HepG2 (cell line): ENCODE data around the gene NKD1. TPM values are rescaled to one million over a fixed set of nuclear protein-coding genes. Genes with fewer than 3 reads are reported as not detected.

Source experiments
- ARNTL ChIP-seq: sonication (generic); formaldehyde crosslinking; IDR thresholded peaks from 2 replicates; pipeline ENCODE4 v1.4.0; 2020; ENCODE audit warnings: mild to moderate bottlenecking, missing genetic modification reagents
- GFI1 ChIP-seq: sonication (generic); formaldehyde crosslinking; IDR thresholded peaks from 2 replicates; pipeline ENCODE4 v1.5.0; 2020; ENCODE audit warnings: missing genetic modification reagents, mild to moderate bottlenecking, borderline replicate concordance
- HES4 ChIP-seq: sonication (generic); formaldehyde crosslinking; IDR thresholded peaks from 2 replicates; pipeline ENCODE4 v1.9.0; 2021; ENCODE audit warnings: mild to moderate bottlenecking, missing genetic modification reagents, borderline replicate concordance
- HIVEP1 ChIP-seq: sonication (generic); formaldehyde crosslinking; IDR thresholded peaks from 2 replicates; pipeline ENCODE4 v1.4.0; 2020; ENCODE audit warnings: mild to moderate bottlenecking, missing genetic modification reagents
- ISX ChIP-seq: sonication (generic); formaldehyde crosslinking; conservative IDR thresholded peaks from 2 replicates; pipeline ENCODE4 v1.5.0; 2020; ENCODE audit warnings: missing genetic modification reagents
- KLF15 ChIP-seq: sonication (generic); formaldehyde crosslinking; IDR thresholded peaks from 2 replicates; pipeline ENCODE4 v1.8.1; 2023; ENCODE audit warnings: borderline replicate concordance, mild to moderate bottlenecking, inconsistent platforms, missing genetic modification reagents, mixed read lengths
- NRL ChIP-seq: sonication (generic); formaldehyde crosslinking; IDR thresholded peaks from 2 replicates; pipeline ENCODE4 v1.5.0; 2020; ENCODE audit warnings: missing genetic modification reagents, mild to moderate bottlenecking, moderate library complexity, borderline replicate concordance
- PHF8 ChIP-seq: sonication (generic); formaldehyde crosslinking; IDR thresholded peaks from 2 replicates; pipeline ENCODE4 v1.5.0; 2020; ENCODE audit warnings: missing genetic modification reagents
- PRPF4 ChIP-seq: fragments of 200-400 bp; formaldehyde crosslinking; IDR thresholded peaks from 2 replicates; pipeline ENCODE4 v1.6.1; 2016; ENCODE audit warnings: low read length, low read depth; ENCODE audit not compliant: poor library complexity, severe bottlenecking
- SIN3A ChIP-seq: IDR thresholded peaks from 2 replicates; pipeline ENCODE4 v1.6.1; 2011; ENCODE audit warnings: low read depth, mild to moderate bottlenecking, control low read depth, low read length, borderline replicate concordance
- STAT6 ChIP-seq: sonication (generic); formaldehyde crosslinking; IDR thresholded peaks from 2 replicates; pipeline ENCODE4 v1.4.0; 2020; ENCODE audit warnings: missing genetic modification reagents, mild to moderate bottlenecking, borderline replicate concordance
- TFE3 ChIP-seq: IDR thresholded peaks from 2 replicates; pipeline ENCODE4 v1.6.1; 2016
- XBP1 ChIP-seq: sonication (generic); formaldehyde crosslinking; IDR thresholded peaks from 2 replicates; pipeline ENCODE4 v1.5.0; 2020; ENCODE audit warnings: missing genetic modification reagents
- ZFP90 ChIP-seq: sonication (generic); formaldehyde crosslinking; IDR thresholded peaks from 2 replicates; pipeline ENCODE4 v1.8.0; 2022; ENCODE audit warnings: missing genetic modification reagents, mild to moderate bottlenecking, inconsistent platforms, borderline replicate concordance
- ZNF136 ChIP-seq: sonication (generic); formaldehyde crosslinking; IDR thresholded peaks from 2 replicates; pipeline ENCODE4 v1.8.1; 2022; ENCODE audit warnings: low read depth, mild to moderate bottlenecking, moderate library complexity, missing genetic modification reagents
- ZNF224 ChIP-seq: sonication (generic); formaldehyde crosslinking; IDR thresholded peaks from 2 replicates; pipeline ENCODE4 v1.5.0; 2020; ENCODE audit warnings: mild to moderate bottlenecking, missing genetic modification reagents
- ZNF256 ChIP-seq: sonication (generic); formaldehyde crosslinking; conservative IDR thresholded peaks from 2 replicates; pipeline ENCODE4 v1.4.0; 2020; ENCODE audit warnings: missing genetic modification reagents
- ZNF362 ChIP-seq: sonication (generic); formaldehyde crosslinking; IDR thresholded peaks from 2 replicates; pipeline ENCODE4 v1.4.0; 2020; ENCODE audit warnings: missing genetic modification reagents, mild to moderate bottlenecking, borderline replicate concordance
- ZNF414 ChIP-seq: sonication (generic); formaldehyde crosslinking; IDR thresholded peaks from 2 replicates; pipeline ENCODE4 v1.5.0; 2020; ENCODE audit warnings: missing genetic modification reagents
- ZNF563 ChIP-seq: sonication (generic); formaldehyde crosslinking; IDR thresholded peaks from 2 replicates; pipeline ENCODE4 v1.8.0; 2022; ENCODE audit warnings: mild to moderate bottlenecking, moderate library complexity, missing genetic modification reagents
- ZNF570 ChIP-seq: sonication (generic); formaldehyde crosslinking; IDR thresholded peaks from 2 replicates; pipeline ENCODE4 v1.4.0; 2020; ENCODE audit warnings: mild to moderate bottlenecking, missing genetic modification reagents, borderline replicate concordance
- ZNF737 ChIP-seq: sonication (generic); formaldehyde crosslinking; IDR thresholded peaks from 2 replicates; pipeline ENCODE4 v1.5.0; 2020; ENCODE audit warnings: missing genetic modification reagents, mild to moderate bottlenecking, borderline replicate concordance
- ZSCAN22 ChIP-seq: sonication (generic); formaldehyde crosslinking; IDR thresholded peaks from 2 replicates; pipeline ENCODE4 v1.4.0; 2020; ENCODE audit warnings: mild to moderate bottlenecking, missing genetic modification reagents
- polyA plus RNA-seq, 8 experiments: library from polyadenylated mRNA; depleted of rRNA in 3 of 8; stranded (reverse) in 7 of 8; unstranded in 1 of 8; fragments of >200 nt; fragmentation: Illumina TruSeq in 4 of 8; extraction: Trizol in 4 of 8; gene quantifications; 2 replicates each; pipeline versions ENCODE4 v1.2.1 to v1.2.3, GENCODE V29; 2011 to 2016; ENCODE audit warnings: low read depth in 4 of 8, missing spikeins in 1 of 8, mixed read lengths in 1 of 8; ENCODE audit not compliant: insufficient read depth in 1 of 8
- total RNA-seq, 5 experiments: library from RNA; depleted of rRNA; stranded (reverse); fragments of >200 nt; fragmentation: Illumina TruSeq; extraction: Trizol; gene quantifications; 2 replicates each; pipeline ENCODE4 v1.2.3, GENCODE V29; 2016; ENCODE audit warnings: low read depth in 1 of 5

The NKD1 gene
- total and polyA plus RNA-seq, 2 of the 13 experiments (the other 11 are each of a cell fraction or from before 2014, with no cell fraction given): 70.4 to 121 TPM

- TF ChIP-seq TFE3: no peak
- no peak for TF ChIP-seq ARNTL (CRISPR knock-in tag)
- TF ChIP-seq PRPF4: no peak
- no peak for TF ChIP-seq ZNF224 (CRISPR knock-in tag)
- 0 out of 2 replicates have a peak, but pooled peaks have one; percentile 14 for TF ChIP-seq GFI1 (CRISPR knock-in tag)
- TF ChIP-seq ZNF136: no peak
- TF ChIP-seq ZNF737 (CRISPR knock-in tag): no peak
- TF ChIP-seq XBP1 (CRISPR knock-in tag): no peak
- no peak for TF ChIP-seq ZSCAN22 (CRISPR knock-in tag)
- no peak for TF ChIP-seq STAT6
- TF ChIP-seq PHF8: no peak
- TF ChIP-seq ISX: no peak
- no peak for TF ChIP-seq ZFP90 (CRISPR knock-in tag)
- TF ChIP-seq ZNF563: no peak
- TF ChIP-seq HIVEP1 (CRISPR knock-in tag): no peak
- no peak for TF ChIP-seq ZNF362 (CRISPR knock-in tag)
- TF ChIP-seq ZNF570 (CRISPR knock-in tag): no peak
- TF ChIP-seq ZNF256 (CRISPR knock-in tag): no peak
- TF ChIP-seq HES4 (CRISPR knock-in tag): no peak
- TF ChIP-seq KLF15 (CRISPR knock-in tag): no peak
- TF ChIP-seq ZNF414 (CRISPR knock-in tag): no peak
- 0 out of 2 replicates have a peak, but pooled peaks have one; percentile 15 for TF ChIP-seq SIN3A
- TF ChIP-seq NRL (CRISPR knock-in tag): peak; percentile 39; the same call in 1 of the 2 replicates
Observed at GRCh38 chr16:50548909-50549560, 839 bp downstream of the NKD1 start (continued).
